Frontal cortex (tissue), 4 donors: Measurements from ENCODE around the gene FASTKD1. TPM values are rescaled to one million over a fixed set of nuclear protein-coding genes. Genes with fewer than 3 reads are reported as not detected.
"Not testable (repeated sequence)": the region's sequence is repeated elsewhere in the genome, so short reads cannot be mapped to it uniquely, and the experiment has no call there.

Source experiments
- DNase-seq, 2 donors: peaks; one replicate each; pipeline ENCODE4 v3.0.0; 2012; ENCODE audit warnings: low spot score in 2 of 2
- FAIRE-seq: peaks from 2 replicates; lab custom pipeline; 2012; peaks lifted over from hg19 to GRCh38; lab: Jason Lieb, UNC
- total RNA-seq: library from RNA; depleted of rRNA; stranded (reverse); fragments of >200 nt; gene quantifications from one replicate; pipeline ENCODE4 v1.2.3, GENCODE V29; 2014
- donor health status: control.
- donor health status: control.
- donor health status: control.

Gene FASTKD1
- total RNA-seq, 1 donor from 2014 or later = 110 TPM

DNA sequence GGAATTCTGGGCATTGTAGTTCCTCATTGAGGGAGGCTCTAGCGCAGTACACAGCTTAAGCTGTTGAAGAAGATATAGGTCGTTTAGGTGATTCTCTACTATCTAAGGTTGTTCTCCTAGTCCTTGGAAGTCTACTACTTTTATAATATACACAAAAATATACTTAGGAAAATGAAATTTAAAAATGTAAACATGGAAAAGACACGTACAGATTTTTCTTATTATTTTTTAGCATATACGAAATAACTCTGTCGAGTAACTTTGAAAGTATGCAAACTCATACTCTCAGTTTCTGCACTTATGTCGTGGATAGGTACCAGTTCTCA, 272 bp upstream of the FASTKD1 start:
- no peak for FAIRE-seq

GRCh38 chr2:169572821-169573159, 875 bp downstream of the FASTKD1 start:
- DNase-seq (no peak), FAIRE-seq (no peak)

More for the DNA sequence above, 272 bp upstream of the FASTKD1 start:
- no peak for DNase-seq

DNA sequence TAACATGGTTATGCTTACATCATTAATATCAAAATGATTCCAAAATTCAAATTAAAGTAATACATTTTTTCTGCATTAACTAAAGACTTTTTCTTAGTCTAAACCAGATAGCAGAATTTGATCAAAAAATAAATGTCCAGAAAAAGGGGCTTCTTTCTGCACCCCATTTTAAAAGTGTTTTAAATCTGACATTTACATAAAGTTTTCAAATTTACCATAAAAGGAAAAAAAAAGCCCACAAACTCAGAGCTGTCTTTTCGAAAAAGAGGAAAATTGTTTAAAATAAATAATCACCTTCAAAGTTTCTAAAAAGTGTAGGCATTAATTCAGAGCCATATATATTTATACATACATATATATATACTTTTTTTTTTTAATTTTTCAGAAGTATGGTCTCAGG, 1.5 kb downstream of the FASTKD1 start:
- no peak for FAIRE-seq
- no peak for DNase-seq

DNA sequence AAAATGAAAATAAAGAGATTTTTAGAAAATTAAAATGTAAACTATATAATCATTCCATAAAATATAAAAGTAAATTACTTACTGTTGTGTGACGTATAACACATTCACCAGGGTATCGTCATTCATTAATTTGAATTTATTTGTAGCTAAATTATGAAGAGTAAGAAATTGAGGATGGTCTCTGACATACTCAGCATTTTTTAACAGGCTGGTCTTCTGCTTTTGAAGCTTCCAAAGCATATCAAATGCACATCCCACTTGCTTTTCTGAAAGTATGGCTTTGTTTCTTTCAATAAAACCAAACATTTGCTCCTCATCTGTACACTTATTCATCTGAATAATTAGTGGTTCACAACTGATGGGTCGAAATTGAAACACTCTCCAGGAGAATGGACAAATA, 2.1 kb downstream of the FASTKD1 start:
- no peak for FAIRE-seq

DNA sequence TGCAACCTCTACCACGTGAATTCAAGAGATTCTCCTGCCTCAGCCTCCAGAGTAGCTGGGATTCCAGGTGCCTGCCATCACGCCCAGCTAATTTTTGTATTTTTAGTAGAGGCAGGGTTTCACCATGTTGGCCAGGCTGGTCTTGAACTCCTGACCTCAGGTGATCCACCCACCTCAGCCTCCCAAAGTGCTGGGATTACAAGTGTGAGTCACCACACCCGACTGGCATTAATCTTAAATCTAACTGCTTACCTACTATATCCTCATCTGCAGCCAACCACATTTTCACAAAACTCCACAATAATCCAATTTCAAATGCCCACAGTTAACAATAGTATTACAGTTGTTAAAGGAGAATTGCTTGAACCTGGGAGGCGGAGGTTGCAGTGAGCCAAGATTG, 2.9 kb downstream of the FASTKD1 start:
- DNase-seq, FAIRE-seq: not testable (repeated sequence)

More for the DNA sequence above, 2.1 kb downstream of the FASTKD1 start:
- DNase-seq = no peak

DNA sequence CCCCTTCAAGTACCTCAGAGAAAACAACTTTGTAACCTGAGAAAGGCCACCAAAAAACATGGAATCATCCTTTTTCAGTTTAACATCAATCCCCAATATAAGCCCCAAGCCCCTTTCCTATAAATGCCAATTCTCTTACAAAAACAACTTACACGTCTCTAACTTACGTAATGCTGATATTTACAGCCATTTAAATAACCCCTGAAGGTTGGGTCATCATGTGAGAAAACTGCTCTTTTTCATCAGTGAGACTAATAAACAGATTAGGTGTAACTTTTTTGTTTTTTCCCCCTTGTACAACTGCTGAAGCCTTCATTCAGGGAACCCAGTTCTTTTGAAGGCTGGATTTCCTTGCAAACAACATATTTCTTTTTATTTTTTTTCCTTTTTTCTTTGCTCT, 3.7 kb downstream of the FASTKD1 start:
- DNase-seq = no peak
- no peak for FAIRE-seq

GRCh38 chr2:169565686-169566085, 8.0 kb downstream of the FASTKD1 start:
- FAIRE-seq = no peak

DNA sequence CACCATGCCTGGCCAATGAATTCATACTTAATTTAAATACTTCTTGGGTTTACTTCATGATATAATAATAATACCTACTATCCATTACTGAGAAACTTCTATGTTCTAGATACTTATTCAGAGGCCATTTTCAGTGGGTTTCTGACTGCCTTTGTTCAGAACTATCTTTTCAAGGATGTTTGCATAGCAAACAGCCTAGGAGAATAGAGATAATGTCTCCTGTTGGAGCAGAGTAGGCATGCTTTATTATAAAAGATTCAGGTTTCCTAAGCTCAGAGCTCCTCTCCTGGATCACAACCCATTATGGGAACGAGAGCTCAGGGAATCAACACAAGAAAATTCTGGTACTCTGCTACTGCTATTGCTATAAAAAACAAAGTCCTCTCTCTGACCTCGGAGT, 11.1 kb downstream of the FASTKD1 start:
- DNase-seq (no peak), FAIRE-seq (no peak)

More at GRCh38 chr2:169565686-169566085, 8.0 kb downstream of the FASTKD1 start:
- no peak for DNase-seq

GRCh38 chr2:169562084-169562483, 11.6 kb downstream of the FASTKD1 start:
- FAIRE-seq, DNase-seq: not testable (repeated sequence)

DNA sequence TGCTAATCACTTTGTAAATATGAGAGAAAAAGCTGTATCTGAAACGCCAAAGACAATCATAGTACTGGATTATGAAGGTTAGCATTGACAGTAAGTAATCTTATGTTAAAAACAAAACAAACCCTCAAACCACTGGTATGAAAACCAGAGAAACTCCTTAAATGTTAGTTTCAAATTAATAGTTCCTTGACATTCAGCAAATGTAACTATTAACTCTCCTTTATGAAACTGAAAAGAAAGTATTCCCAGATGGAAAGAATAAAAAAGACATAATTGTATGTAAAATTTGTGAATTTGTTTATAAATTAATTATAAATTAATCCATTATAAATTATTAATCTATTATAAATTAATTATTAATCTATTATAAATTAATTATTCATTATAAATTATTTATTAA, 12.3 kb downstream of the FASTKD1 start:
- DNase-seq (no peak), FAIRE-seq (no peak)

GRCh38 chr2:169546756-169547155, 26.9 kb downstream of the FASTKD1 start:
- no peak for FAIRE-seq
- DNase-seq = no peak

- no peak for FAIRE-seq
Measured at GRCh38 chr2:169542433-169542832, 31.2 kb downstream of the FASTKD1 start.

DNA sequence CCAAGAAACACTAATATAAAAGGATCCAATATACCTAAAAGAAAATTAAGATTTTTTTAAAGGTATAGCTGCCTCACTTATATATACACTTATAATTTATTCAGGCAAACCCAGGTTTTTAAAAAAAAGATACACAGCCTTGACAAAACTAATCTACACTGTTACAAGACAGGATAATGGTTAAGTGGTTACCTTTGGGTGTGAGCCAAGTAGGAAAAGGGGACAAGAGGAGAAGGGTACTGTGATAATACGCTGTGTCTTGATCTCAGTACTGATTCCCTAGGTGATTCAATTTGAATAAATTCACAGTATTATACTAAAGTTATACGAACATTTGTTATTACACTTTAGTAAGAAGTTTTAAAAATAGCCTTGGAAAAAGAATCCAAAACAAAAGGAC, 33.5 kb downstream of the FASTKD1 start:
- no peak for FAIRE-seq
- no peak for DNase-seq

More at GRCh38 chr2:169542433-169542832, 31.2 kb downstream of the FASTKD1 start:
- no peak for DNase-seq

DNA sequence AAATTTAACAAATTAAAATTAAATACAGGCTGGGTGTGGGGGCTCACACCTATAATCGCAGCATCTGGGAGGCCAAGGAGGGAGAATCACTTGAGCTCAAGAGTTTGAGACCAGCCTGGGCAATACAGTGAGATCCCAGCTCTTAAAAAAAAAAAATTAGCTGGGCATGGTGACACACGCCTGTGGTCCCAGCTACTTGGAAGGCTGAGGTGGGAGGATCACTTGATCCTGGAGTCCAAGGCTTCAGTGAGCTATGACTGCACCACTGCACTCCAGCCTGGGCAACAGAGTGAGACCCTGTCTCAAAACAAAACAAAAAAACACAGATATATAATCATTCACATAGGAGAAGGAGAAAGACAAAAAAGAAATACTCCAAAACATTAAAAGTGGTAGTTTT, 34.2 kb downstream of the FASTKD1 start:
- DNase-seq, FAIRE-seq: not testable (repeated sequence)

GRCh38 chr2:169528271-169528701, 45.4 kb downstream of the FASTKD1 start:
- FAIRE-seq (no peak), DNase-seq (no peak)

GRCh38 chr2:169526451-169526850, 47.2 kb downstream of the FASTKD1 start:
- FAIRE-seq (no peak), DNase-seq (no peak)

DNA sequence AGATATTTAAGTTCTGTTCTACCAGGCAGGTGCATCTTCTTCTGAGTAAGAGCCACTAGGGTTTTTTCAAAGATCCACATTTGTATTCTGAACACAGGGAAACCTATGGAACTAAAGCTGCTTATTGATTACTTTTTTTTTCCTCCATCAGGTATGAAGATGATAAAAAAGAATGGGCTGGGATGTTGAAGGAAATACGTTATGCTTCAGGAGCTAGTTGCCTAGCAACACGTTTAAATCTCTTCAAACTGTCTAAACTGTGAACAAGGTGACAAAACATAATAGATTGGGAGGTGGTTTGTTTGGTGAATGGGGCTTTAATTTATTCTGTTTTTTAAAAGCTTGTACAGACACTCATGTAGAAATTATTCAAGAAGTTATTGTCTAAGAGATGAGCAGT, 48.2 kb downstream of the FASTKD1 start:
- DNase-seq (no peak), FAIRE-seq (no peak)

DNA sequence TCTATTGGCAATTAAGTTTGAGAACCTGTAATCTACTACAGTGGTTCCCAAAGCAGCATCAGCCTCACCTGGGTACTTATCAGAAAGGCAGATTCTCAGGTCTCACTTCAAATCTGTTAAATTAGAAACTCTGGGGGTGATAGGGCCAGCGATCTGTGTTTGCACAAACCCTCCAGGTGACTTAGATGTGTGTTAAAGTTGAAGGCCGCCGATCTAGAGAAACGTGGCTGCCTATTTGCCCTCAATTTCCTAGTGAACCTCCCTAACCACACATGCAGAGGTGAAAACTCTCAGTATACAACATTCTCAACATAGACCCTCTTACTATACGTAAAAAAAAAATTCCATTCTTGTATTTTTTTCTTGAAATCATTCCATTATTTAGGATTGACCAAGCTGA, 50.0 kb downstream of the FASTKD1 start:
- DNase-seq (no peak), FAIRE-seq (no peak)

GRCh38 chr2:169520896-169521295, 52.8 kb downstream of the FASTKD1 start:
- no peak for FAIRE-seq
- no peak for DNase-seq

- DNase-seq, FAIRE-seq: not testable (repeated sequence)
Measured at GRCh38 chr2:169516488-169516995, 57.1 kb downstream of the FASTKD1 start.

DNA sequence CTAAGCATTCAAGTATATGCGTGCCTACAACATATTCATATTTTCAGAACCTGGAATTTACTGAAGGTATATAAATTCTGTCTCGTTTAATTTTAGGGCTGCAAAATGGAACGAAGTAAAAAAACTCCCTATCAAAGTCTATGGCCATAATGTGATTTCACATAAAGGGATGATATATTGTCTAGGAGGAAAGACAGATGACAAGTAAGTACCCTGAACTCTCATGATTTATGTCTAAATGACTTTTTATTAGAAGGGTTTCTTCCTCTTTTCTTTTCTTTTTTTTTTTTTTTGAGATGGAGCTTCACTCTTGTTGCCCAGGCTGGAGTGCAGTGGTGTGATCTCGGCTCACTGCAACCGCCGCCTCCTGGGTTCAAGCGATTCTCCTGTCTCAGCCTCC, 58.9 kb downstream of the FASTKD1 start:
- DNase-seq, FAIRE-seq: not testable (repeated sequence)

DNA sequence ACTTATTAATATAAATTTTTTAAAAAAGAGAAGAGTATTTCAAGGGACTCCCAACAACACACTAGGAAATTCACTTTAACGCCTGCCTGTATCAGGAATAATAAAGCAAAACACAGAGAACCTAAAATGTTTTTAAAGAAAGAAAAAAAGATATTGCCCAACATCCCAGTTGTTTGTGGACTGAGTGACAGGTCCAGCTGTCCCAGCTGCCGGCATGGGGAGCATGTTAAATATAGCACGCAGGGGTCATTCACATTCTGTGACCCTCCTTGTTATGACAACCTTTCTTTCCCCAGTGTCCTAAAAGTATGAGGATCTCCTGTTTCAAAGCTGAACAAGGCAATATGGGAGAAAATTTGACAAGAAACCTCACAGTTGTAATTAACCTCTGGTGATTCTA, 59.7 kb downstream of the FASTKD1 start:
- FAIRE-seq (no peak), DNase-seq (no peak)

DNA sequence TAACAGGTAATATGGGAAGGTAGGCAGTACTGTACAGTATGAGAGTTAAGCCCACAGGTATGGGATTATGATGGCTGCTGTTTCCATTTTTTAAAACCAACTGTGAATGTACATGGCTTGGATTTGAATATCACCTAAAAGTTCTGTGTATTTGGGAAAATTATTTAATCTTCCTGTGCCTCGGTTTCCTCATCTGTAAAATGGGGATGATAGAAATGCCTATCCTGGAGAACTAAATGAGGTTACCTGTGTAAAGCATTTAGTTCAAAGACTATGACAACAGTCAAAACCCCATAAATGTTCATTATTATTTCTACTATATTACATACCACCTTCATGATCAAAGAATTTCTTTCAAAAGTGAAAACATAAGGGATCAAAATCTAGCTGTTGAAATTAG, 60.6 kb downstream of the FASTKD1 start:
- FAIRE-seq (no peak), DNase-seq (no peak)
